ENCODE measurements around the gene OR10G3.

OR10G3 gene

DNA sequence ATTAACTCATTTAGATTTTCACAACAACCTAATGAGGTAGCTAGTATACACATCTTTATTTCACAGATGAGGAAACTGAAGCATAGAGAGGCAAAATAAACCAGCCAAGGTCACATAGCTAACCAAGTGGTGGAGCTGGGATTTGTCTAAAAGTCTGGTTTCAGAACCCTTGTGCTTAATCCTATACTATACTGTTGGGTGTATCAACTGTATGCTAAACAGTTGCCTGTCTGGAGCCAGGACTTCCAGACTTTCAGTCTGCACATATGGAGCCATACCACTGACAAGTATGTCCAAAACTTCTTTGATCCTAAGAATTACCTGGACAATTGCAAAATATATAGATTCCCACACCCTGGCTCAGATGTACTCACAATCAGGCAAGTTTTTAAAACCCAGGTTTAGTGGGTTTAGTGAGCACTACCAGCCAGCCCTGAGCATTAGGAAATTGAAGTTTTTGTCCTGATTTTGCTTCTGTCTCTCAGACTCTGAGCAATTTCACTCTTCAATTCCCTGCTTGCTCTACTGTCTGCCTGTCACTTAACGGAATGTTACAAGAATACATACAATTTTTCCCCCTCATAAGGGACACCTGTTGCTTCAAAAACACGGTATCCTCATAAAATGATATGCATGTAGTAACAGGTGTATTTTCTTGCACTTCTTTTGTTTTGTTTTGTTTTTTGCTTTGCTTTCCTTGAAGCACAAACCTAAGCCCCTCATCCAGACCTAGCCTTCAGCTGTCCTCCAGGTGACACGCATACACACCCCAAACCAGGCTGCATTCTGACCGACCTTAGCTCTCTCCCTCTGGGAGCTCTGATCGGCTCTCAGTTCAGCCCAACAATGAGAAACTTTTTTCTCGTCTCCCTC, 44.1 kb downstream of the OR10G3 start:
- DNase-seq = no peak

DNA sequence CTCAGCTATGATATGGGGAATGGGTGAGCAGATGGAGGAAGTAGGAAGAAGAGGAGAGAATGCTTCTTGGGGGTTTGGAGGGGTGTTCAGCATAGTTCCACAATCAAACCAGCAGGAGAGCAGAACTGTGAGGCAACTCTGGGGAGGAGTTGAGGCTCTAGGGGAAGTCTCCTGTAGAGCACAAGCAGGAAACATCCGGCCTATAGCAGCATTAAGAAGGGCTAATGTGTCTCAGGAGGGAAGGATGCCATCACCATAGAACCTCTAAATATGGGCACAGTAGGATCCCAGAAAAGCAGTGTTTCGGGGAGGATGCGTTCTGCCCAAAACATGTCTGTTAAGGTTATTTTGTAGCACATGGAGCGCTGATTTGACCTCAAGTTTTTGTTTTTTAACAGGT, 45.3 kb downstream of the OR10G3 start:
- DNase-seq = no peak

DNA sequence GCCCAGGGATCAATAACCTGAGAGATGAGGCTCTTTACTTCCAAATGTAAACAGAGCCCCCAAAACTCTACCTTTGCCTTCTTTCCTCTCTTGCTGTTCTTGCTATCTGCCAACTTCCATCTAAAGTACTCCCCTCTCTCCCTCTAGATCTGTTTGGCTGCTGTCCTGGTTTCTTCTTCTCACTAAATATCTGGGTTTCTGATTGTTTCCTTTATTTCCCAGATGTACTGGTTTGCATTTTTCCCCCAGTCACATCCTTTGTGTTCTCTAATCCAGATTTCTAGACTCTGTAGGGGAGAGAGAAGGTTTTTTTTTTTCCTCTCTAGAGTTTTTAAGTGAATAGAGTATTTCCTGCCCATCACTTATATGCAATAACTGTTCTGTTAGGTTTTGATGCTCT, 46.6 kb downstream of the OR10G3 start:
- no peak for DNase-seq

DNA sequence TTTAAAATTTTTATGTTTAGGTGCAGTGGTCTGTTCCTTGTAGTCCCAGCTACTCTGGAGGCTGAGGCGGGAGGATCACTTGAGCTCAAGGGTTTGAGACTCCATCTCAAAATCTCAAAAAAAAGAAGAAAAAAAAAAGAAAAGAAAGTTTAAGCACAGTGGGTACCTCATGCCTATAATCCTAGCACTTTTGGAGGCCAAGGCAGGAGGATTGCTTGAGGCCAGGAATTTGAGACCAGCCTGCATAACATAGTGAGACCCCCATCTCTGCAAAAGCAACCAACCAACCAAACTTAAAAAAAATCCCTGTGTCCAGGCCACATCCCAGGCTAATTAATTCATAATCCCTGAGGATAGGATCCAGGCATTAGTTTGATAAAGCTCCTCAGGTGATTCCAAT, 50.4 kb downstream of the OR10G3 start:
- DNase-seq = no peak

DNA sequence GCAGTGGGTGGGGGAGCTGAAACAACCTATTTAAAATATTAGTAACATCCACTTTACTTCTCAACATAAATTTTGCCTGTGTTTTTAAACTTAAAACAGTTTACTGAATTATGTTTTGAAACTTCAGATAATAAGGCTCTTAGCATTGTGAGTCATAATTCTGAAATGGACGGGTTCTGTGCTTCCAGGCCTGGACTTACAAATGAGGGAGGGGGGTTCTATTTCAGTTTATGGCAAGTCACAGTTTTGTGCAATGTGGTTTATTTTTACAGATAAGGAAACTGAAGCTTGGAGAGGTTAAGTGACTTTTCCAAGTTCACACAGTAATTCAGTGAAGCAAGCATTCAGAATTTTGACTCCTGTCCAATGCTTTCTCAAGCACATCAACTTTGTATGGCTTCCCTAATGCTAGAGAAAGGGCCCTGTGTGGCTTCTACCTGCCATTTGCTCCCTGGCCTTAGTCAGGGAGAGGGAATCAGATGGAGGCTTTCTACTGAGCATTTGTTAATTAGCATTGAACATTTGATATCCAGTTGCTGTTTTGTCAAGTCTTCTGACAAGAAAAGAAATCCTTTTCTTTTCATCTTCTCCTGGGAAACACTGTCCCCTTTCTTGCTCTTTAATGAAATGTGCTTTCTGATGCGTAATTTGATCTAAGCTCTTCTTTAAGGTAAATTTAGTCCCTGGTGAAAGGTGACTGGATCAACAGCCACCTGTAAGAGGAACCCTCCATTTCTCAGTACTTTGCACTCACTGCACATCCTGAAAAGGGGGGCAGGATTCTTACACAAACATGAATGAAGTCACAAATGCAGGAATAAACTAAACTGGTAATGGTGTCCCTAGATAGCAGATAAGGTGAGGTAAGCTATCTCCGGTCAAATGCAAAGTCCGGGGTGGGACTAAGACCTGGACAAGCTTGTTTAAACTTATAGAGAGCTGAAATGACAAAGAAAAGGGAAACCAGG, 51.2 kb downstream of the OR10G3 start:
- DNase-seq = no peak

DNA sequence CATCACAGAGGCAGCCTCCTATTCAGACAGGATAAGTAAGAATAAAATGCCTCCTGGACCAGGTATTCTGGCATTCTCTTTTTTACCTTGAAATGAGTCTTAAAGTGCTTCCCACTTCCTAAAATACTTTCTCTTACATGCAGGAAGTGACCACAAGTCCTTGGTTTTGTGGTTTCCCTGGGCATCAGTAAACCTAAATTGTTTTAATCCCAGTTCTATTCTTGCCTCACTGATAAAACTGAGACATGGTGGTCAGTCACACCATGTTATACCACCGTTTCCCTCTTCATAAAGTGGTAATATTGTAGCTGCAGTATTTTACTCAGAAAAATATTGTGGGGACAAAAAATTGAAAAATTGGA, 52.6 kb downstream of the OR10G3 start:
- DNase-seq = no peak

DNA sequence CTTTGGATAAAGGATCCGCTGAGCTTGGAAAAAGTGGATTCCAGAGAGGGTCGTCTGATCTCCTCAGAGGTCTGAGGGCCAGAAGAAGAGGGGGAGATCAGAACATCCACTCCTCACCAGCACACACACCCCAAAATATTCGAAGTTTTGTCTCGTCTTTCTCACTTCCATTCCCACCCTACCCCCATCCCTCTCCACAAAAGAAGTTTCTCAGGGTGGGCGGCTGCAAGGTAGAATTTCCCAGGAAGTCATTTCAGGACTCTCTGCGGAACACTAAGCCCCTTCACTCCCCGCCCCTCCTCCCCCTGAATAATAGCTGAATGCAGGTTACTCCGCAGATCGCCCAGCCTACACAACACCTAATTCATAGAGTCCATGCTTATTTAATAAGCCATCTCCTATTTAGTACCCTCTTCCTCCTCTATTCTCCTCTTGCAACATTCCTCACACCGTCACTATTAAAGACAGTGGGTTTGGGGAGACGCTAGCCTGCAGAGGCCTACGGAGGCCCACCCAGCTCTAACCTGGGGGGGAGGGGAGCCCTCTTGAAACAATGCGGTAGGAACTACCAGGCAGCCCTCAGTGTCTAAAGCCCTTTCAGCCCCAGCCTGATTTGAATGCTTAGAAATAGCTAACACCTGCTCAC, 53.1 kb downstream of the OR10G3 start:
- DNase-seq = no peak

DNA sequence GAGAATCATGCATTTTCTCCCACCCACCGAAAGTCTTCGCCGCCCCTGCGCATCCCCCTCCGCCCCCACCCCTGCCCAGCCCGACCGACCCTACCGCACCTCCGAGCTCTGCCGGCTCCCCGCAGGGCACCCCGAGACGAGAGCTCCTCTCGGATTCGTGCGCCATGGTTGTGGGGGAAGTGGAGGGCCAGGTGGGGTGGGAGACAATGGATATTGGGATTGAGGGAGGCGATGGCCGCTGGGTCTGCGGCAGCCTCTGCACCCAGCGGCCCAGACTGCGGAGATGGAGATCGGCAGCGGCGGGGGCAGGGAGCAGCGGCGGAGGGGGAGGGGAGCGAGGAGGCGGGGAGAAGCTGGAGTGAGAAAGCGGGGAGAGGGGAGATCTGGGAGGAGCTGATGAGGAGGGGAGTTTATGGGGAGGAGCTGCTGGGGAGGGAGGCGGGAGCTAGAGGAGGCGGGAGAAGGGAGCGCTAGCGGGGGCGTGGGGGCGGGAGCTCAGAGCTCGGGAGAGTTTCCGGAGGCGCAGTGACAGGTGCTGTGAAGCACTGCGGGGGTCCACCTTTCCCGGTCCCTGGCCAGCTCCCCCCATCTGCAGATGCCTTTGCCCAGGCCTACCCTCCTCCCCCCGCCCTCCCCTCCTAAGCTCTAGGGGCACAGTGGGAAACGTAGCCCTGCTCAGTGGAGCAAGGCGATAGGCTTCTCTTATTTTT, 53.8 kb downstream of the OR10G3 start, which contains the start of gene SALL2:
SALL2 (minus strand) TSS at position 385 of the 710 bp plus-strand sequence; CDS start at position 166, 219 bp downstream.
- peak; percentile 74 to 80 for DNase-seq

DNA sequence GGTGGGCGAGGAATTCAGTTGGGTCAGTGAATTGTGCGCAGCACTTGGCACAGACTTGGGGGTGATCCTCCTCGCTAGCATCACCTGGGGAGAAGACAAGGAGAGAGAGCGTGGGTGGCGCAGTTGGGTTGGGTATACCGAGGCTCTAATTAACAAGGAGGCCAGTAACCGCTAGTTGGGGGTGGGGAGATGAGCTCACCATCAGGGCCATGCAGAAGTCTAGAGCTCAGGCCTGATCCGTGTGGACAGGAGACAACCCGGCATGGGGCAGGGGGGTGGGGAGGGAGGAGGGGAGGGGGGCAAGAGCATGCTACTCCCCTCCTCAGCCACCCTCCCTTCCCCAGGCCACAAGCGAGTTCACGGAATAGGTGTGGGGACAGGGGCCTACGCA, 54.3 kb downstream of the OR10G3 start:
- no peak for DNase-seq

DNA sequence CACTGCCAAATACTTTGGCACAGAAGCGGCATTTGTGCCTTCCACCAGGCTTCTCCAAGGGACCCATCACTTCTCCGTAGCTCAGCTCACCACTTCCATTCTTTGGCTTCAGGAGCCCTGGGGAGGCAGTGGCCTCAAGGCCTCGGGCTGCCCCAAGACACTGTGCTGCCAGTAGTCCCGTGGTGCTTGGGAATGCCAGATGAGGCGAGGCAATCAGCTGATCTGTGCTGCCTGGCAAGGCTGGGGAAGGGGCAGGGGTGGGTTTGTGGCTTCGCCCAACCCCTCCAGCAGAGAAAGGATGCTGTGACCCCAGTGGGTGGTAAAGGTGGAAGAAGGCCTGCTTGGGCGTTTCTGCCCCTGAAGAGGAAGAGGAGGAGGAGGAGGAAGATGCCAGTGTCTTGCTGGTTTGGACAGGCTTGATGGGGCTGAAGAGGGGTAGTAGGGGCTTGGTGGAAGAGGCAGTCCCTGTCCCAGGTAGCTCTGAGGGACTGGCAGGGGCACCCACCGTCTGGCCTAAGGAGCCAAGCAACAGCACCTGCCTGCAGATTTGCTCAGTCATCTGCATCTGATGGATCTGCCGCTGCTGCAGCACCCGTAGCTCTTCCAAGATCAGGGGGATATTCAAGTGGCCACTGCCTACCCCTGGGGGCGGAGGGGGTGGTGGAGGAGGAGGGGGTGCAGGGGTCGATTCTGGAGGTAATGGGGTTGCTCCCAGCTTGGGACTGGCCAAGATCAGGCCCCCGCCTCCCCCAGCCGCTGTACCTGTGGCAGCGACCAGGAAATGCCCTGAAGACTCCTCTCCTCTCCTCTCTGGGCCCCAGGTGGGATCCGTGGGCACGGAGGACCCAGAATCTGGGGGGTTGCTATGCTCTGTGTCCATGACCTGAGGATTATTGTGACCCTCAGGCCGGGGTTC, 55.0 kb downstream of the OR10G3 start:
- DNase-seq = no peak

DNA sequence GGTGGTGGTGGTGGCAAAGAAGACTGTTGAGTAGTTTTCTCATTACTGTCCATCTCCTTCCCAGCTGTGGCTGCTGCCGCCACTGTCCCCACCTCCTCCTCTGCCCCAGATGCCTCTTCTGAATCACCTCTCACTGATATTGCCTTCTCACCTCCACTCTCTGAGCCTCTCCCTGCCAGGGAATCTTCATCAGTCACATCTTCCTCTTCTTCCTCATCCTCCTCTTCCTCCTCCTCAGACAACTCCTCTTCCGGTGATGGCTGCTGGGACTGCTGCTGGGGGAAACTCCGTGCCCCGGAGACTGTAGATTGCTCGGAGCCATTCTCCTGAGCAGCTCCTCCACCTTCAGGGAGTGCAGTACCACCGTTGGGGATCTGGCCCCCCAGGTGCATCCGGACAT, 56.7 kb downstream of the OR10G3 start:
- DNase-seq = no peak

DNA sequence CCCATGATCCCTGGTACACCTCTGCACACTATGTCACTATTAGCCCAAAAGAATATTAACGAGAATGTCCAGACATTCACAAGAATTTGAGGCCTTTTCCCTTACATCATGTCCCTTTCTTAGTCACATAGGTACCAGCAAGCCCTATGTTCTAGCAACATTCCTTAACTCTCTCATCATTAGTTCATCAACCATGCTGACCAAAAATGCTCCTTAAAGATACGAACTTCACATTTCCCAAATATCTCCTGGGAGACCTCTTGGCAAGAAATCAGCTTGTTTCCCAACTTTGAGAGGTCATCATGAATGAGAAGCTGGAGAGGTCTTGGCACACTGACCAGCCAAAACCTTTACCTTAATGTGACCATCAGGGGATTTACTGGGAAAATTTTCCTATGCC, 58.4 kb downstream of the OR10G3 start:
- no peak for DNase-seq

DNA sequence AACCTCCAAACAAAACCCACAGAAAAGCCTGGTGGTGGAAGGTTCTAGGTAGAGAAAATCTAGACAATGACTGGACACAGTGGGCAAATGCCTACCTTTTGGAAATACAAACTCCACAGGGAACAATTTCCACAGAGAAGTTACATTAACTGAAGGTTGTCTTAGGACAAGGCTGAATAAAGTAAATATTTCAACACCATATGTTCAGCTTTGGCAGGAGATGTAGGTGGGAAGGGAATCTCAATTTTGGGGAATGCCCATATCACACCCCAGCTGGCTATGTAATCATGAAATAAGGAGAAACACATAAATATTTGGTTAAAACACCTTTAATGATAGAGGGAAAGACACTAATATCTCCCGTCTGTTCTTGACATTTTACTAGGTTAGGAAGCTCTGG, 59.1 kb downstream of the OR10G3 start:
- DNase-seq = no peak

DNA sequence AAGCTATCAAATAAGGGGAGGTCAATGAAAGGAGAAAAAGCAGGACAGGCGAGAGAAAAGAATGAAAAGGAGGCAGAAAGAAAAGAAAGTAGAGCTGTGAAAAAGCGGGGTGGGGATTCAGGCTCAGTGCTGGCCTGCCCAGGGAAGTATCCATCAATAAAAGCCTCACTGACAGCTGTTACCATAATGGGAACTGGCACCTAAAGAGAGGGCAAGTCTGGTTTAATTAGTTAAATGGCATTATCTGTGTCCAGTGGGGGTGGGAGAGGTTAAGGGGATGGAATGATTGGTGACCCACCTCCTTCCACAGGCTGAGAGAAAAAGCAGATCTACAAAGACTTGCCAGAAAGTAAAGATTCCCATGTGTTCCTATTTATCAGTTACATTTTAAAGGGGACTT, 61.2 kb downstream of the OR10G3 start:
- no peak for DNase-seq
